Activated CD4-positive, alpha-beta T cell treated with anti-CD3 and anti-CD28 coated beads, Interleukin-2, amount 50 U/mL, for 48 hours (primary cell): ENCODE measurements around the gene ATRIP.

Source experiments
- DNase-seq, 2 experiments: peaks; one replicate each; pipeline ENCODE4 v3.0.0-alpha.2; 2020

ATRIP gene

GRCh38 chr3:48446425-48447193 lies at the start of gene ATRIP:
Gene ATRIP, plus strand, starts transcription at chr3:48446737. Its CDS starts 109 bp downstream, at chr3:48446846.
- peak; percentile 88 to 90 for DNase-seq

GRCh38 chr3:48397767-48398681 lies 48.5 kb upstream of the ATRIP start:
- no peak for DNase-seq

- DNase-seq, result no peak
Measured at GRCh38 chr3:48398701-48399386, 47.7 kb upstream of the ATRIP start.

GRCh38 chr3:48399387-48400172 lies 47.0 kb upstream of the ATRIP start:
- no peak for DNase-seq

- peak; percentile 57 to 64 for DNase-seq
Measured at GRCh38 chr3:48400824-48401433, 45.6 kb upstream of the ATRIP start.

- peak in 1 of 2 experiments; percentile 1 for DNase-seq
Measured at GRCh38 chr3:48401434-48401901, 45.1 kb upstream of the ATRIP start.

GRCh38 chr3:48402281-48402732 lies 44.2 kb upstream of the ATRIP start:
- peak in 1 of 2 experiments; percentile 4 for DNase-seq

GRCh38 chr3:48402907-48403306 lies 43.6 kb upstream of the ATRIP start:
- DNase-seq, result no peak

GRCh38 chr3:48403533-48404439 lies 42.8 kb upstream of the ATRIP start:
- peak in 1 of 2 experiments; percentile 0 for DNase-seq

GRCh38 chr3:48404440-48405342 lies 41.8 kb upstream of the ATRIP start:
- peak in 1 of 2 experiments; percentile 2 for DNase-seq

GRCh38 chr3:48405343-48405881 lies 41.1 kb upstream of the ATRIP start:
- DNase-seq, result peak in 1 of 2 experiments; percentile 2

GRCh38 chr3:48405971-48406370 lies 40.6 kb upstream of the ATRIP start:
- DNase-seq, result no peak

- peak in 1 of 2 experiments; percentile 1 for DNase-seq
Measured at GRCh38 chr3:48406443-48407431, 39.8 kb upstream of the ATRIP start.

- DNase-seq, result peak in 1 of 2 experiments; percentile 1
Measured at GRCh38 chr3:48407542-48408099, 38.9 kb upstream of the ATRIP start.

GRCh38 chr3:48408823-48409281 lies 37.7 kb upstream of the ATRIP start:
- no peak for DNase-seq

GRCh38 chr3:48409291-48410201 lies 37.0 kb upstream of the ATRIP start:
- no peak for DNase-seq
